ENCODE data around the gene APLP1.
"Not testable (repeated sequence)": the region's sequence is repeated elsewhere in the genome, so short reads cannot be mapped to it uniquely, and the experiment has no call there.

APLP1 gene

GRCh38 chr19:35868172-35868822, at the start of gene APLP1:
APLP1 (plus strand) TSS chr19:35868574; CDS start chr19:35868637, 63 bp downstream.
- peak; percentile 79 for DNase-seq

GRCh38 chr19:35822579-35822978, 45.8 kb upstream of the APLP1 start:
- DNase-seq = no peak

- no peak for DNase-seq
Observed at GRCh38 chr19:35824150-35824549, 44.2 kb upstream of the APLP1 start.

GRCh38 chr19:35828692-35829301, 39.6 kb upstream of the APLP1 start:
- DNase-seq = peak; percentile 39

- DNase-seq = no peak
Observed at GRCh38 chr19:35830986-35831385, 37.4 kb upstream of the APLP1 start.

GRCh38 chr19:35832054-35832453, 36.3 kb upstream of the APLP1 start:
- no peak for DNase-seq

- no peak for DNase-seq
Observed at GRCh38 chr19:35833972-35834371, 34.4 kb upstream of the APLP1 start.

- DNase-seq = not testable (repeated sequence)
Observed at GRCh38 chr19:35836096-35836495, 32.3 kb upstream of the APLP1 start.

- no peak for DNase-seq
Observed at GRCh38 chr19:35841961-35842595, 26.3 kb upstream of the APLP1 start.

- no peak for DNase-seq
Observed at GRCh38 chr19:35842666-35843272, 25.6 kb upstream of the APLP1 start.

- DNase-seq = no peak
Observed at GRCh38 chr19:35843676-35844481, 24.5 kb upstream of the APLP1 start.

- no peak for DNase-seq
Observed at GRCh38 chr19:35844482-35845214, 23.7 kb upstream of the APLP1 start.

GRCh38 chr19:35845215-35846037, 22.9 kb upstream of the APLP1 start:
- DNase-seq = no peak

- DNase-seq = no peak
Observed at GRCh38 chr19:35846038-35846668, 22.2 kb upstream of the APLP1 start.

GRCh38 chr19:35847911-35848310, 20.5 kb upstream of the APLP1 start:
- no peak for DNase-seq

- no peak for DNase-seq
Observed at GRCh38 chr19:35848486-35848885, 19.9 kb upstream of the APLP1 start.

- no peak for DNase-seq
Observed at GRCh38 chr19:35848919-35849505, 19.4 kb upstream of the APLP1 start.

- DNase-seq = no peak
Observed at GRCh38 chr19:35851213-35852028, 17.0 kb upstream of the APLP1 start.

GRCh38 chr19:35852029-35852780, 16.2 kb upstream of the APLP1 start, which contains the start of gene NPHS1:
NPHS1 (minus strand) TSS chr19:35852504; CDS start chr19:35851837, 667 bp downstream.
- no peak for DNase-seq

Measured in activated naive CD4-positive, alpha-beta T cell treated with anti-CD3 and anti-CD28 coated beads, Interleukin-2, amount 50 U/mL, for 16 hours (primary cell).